ENCODE results near the gene PIGM.

PIGM gene

GRCh38 chr1:160001440-160001839 is 30.4 kb downstream of the PIGM start:
- H3K27me3 ChIP-seq (ENCODE audit: control insufficient read depth, insufficient read depth, low read length): 0 out of 2 replicates have a peak, but pooled peaks cover 3% of the 10 kb centered on the region
- H3K4me1 ChIP-seq (ENCODE audit: control insufficient read depth, insufficient read depth, low read length): no peaks in the 10 kb centered on the region
- no peak overlapping the region for H3K27ac ChIP-seq (ENCODE audit: low read depth, low read length)
- H3K36me3 ChIP-seq (ENCODE audit: control insufficient read depth, insufficient read depth, low read length): no peaks in the 10 kb centered on the region
- no peaks in the 10 kb centered on the region for H3K9me3 ChIP-seq (ENCODE audit: control insufficient read depth, insufficient read depth, low read depth, low read length)
- no peak overlapping the region for H3K4me3 ChIP-seq (ENCODE audit: low read depth, low read length)
- no peak overlapping the region for H3K9ac ChIP-seq (ENCODE audit: low read length)

- Histone ChIP-seq H3K9ac (ENCODE audit: low read length) (no peak overlapping the region), H3K9me3 (ENCODE audit: control insufficient read depth, insufficient read depth, low read depth, low read length) (no peaks in the 10 kb centered on the region), H3K27me3 (ENCODE audit: control insufficient read depth, insufficient read depth, low read length) (0 out of 2 replicates have a peak, but pooled peaks cover 3% of the 10 kb centered on the region), H3K4me1 (ENCODE audit: control insufficient read depth, insufficient read depth, low read length) (no peaks in the 10 kb centered on the region), H3K27ac (ENCODE audit: low read depth, low read length) (no peak overlapping the region), H3K4me3 (ENCODE audit: low read depth, low read length) (no peak overlapping the region), H3K36me3 (ENCODE audit: control insufficient read depth, insufficient read depth, low read length) (no peaks in the 10 kb centered on the region)
These were observed 32.6 kb downstream of the PIGM start for GRCh38 chr1:159999204-159999603.

GRCh38 chr1:159996653-159997052 is 35.1 kb downstream of the PIGM start:
- no peak overlapping the region for H3K9ac ChIP-seq (ENCODE audit: low read length)
- H3K27me3 ChIP-seq (ENCODE audit: control insufficient read depth, insufficient read depth, low read length): 0 out of 2 replicates have a peak, but pooled peaks cover 3% of the 10 kb centered on the region
- no peaks in the 10 kb centered on the region for H3K36me3 ChIP-seq (ENCODE audit: control insufficient read depth, insufficient read depth, low read length)
- no peaks in the 10 kb centered on the region for H3K4me1 ChIP-seq (ENCODE audit: control insufficient read depth, insufficient read depth, low read length)
- no peak overlapping the region for H3K27ac ChIP-seq (ENCODE audit: low read depth, low read length)
- H3K4me3 ChIP-seq (ENCODE audit: low read depth, low read length): no peak overlapping the region
- no peaks in the 10 kb centered on the region for H3K9me3 ChIP-seq (ENCODE audit: control insufficient read depth, insufficient read depth, low read depth, low read length)

DNA sequence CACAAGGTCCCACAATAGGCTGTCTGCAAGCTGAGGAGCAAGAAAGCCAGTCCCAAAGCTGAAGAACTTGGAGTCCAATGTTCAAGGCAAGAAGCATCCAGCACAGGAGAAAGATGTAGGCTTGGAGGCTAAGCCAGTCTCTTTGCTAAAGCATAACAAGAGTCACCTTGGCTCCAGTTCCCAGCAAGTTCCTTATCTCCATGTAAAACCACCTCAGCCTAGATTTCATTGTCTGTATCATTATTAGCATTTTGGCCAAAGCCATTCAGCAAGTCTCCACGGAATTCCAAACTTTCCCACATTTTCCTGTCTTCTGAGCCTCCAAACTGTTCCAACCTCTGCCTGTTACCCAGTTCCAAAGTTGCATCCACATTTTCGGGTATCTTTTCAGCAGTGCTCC is 36.9 kb downstream of the PIGM start:
- Histone ChIP-seq H3K27ac (ENCODE audit: low read depth, low read length) (no peak overlapping the region), H3K4me1 (ENCODE audit: control insufficient read depth, insufficient read depth, low read length) (peaks cover 3% of the 10 kb centered on the region; the same call in 1 of the 2 replicates), H3K9ac (ENCODE audit: low read length) (no peak overlapping the region), H3K9me3 (ENCODE audit: control insufficient read depth, insufficient read depth, low read depth, low read length) (no peaks in the 10 kb centered on the region), H3K36me3 (ENCODE audit: control insufficient read depth, insufficient read depth, low read length) (no peaks in the 10 kb centered on the region), H3K4me3 (ENCODE audit: low read depth, low read length) (no peak overlapping the region), H3K27me3 (ENCODE audit: control insufficient read depth, insufficient read depth, low read length) (no peaks in the 10 kb centered on the region)

GRCh38 chr1:159993911-159994310 is 37.9 kb downstream of the PIGM start:
- no peak overlapping the region for H3K4me3 ChIP-seq (ENCODE audit: low read depth, low read length)
- no peaks in the 10 kb centered on the region for H3K9me3 ChIP-seq (ENCODE audit: control insufficient read depth, insufficient read depth, low read depth, low read length)
- no peaks in the 10 kb centered on the region for H3K27me3 ChIP-seq (ENCODE audit: control insufficient read depth, insufficient read depth, low read length)
- H3K4me1 ChIP-seq (ENCODE audit: control insufficient read depth, insufficient read depth, low read length): peaks cover 3% of the 10 kb centered on the region; the same call in 1 of the 2 replicates
- no peak overlapping the region for H3K9ac ChIP-seq (ENCODE audit: low read length)
- no peak overlapping the region for H3K27ac ChIP-seq (ENCODE audit: low read depth, low read length)
- H3K36me3 ChIP-seq (ENCODE audit: control insufficient read depth, insufficient read depth, low read length): no peaks in the 10 kb centered on the region

- no peak overlapping the region for H3K9ac ChIP-seq (ENCODE audit: low read length)
These were observed 39.6 kb downstream of the PIGM start for GRCh38 chr1:159992161-159992560.

DNA sequence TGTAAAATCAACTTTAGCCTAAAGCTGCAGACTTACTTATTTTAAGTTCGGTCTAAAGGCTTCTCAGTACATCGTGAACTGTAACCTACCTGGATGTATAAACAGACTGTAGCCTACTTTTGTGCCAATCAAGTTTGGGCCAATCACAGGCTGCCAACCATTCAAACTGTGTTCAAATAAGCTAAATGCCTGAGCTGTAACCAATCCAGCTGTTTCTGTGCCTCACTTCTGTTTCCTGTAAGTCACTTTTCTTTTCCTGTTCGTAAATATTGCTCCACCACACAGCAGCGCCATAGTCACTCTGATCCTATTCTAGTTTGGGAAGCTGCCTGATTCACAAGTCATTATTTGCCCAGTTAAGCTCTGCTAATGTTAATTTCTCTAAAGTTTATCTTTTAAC is 40.3 kb downstream of the PIGM start:
- Histone ChIP-seq H3K9me3 (ENCODE audit: control insufficient read depth, insufficient read depth, low read depth, low read length) (no peaks in the 10 kb centered on the region), H3K36me3 (ENCODE audit: control insufficient read depth, insufficient read depth, low read length) (no peaks in the 10 kb centered on the region), H3K27ac (ENCODE audit: low read depth, low read length) (no peak overlapping the region), H3K27me3 (ENCODE audit: control insufficient read depth, insufficient read depth, low read length) (no peaks in the 10 kb centered on the region), H3K4me3 (ENCODE audit: low read depth, low read length) (no peak overlapping the region), H3K9ac (ENCODE audit: low read length) (no peak overlapping the region), H3K4me1 (ENCODE audit: control insufficient read depth, insufficient read depth, low read length) (peaks cover 3% of the 10 kb centered on the region; the same call in 1 of the 2 replicates)

More at GRCh38 chr1:159992161-159992560, 39.6 kb downstream of the PIGM start:
- Histone ChIP-seq H3K27ac (ENCODE audit: low read depth, low read length) (no peak overlapping the region), H3K36me3 (ENCODE audit: control insufficient read depth, insufficient read depth, low read length) (no peaks in the 10 kb centered on the region), H3K4me1 (ENCODE audit: control insufficient read depth, insufficient read depth, low read length) (peaks cover 3% of the 10 kb centered on the region; the same call in 1 of the 2 replicates), H3K4me3 (ENCODE audit: low read depth, low read length) (no peak overlapping the region), H3K9me3 (ENCODE audit: control insufficient read depth, insufficient read depth, low read depth, low read length) (no peaks in the 10 kb centered on the region), H3K27me3 (ENCODE audit: control insufficient read depth, insufficient read depth, low read length) (no peaks in the 10 kb centered on the region)

DNA sequence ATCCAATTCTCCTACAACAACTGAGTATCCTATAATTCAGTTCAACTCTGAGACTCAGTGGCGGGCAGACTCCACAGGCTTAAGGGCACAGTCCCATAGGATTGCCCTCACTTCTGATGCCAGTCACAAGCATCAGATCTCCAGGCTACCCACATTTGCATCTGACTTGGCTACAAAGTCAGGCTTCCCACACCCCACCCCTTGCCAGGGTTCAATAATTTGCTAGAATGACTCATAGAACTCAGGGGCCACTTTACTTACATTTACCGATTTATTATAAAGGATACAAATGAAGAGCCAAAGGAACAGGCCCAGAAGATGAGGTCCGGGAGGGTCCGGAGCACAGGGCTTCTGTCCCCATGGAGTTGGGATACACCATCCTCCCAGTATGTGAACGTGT is 41.8 kb downstream of the PIGM start:
- no peak overlapping the region for H3K4me3 ChIP-seq (ENCODE audit: low read depth, low read length)
- no peaks in the 10 kb centered on the region for H3K36me3 ChIP-seq (ENCODE audit: control insufficient read depth, insufficient read depth, low read length)
- no peaks in the 10 kb centered on the region for H3K27me3 ChIP-seq (ENCODE audit: control insufficient read depth, insufficient read depth, low read length)
- peaks cover 3% of the 10 kb centered on the region; the same call in 1 of the 2 replicates for H3K4me1 ChIP-seq (ENCODE audit: control insufficient read depth, insufficient read depth, low read length)
- H3K9ac ChIP-seq (ENCODE audit: low read length): no peak overlapping the region
- H3K9me3 ChIP-seq (ENCODE audit: control insufficient read depth, insufficient read depth, low read depth, low read length): no peaks in the 10 kb centered on the region
- H3K27ac ChIP-seq (ENCODE audit: low read depth, low read length): no peak overlapping the region

GRCh38 chr1:159989581-159989980 is 42.2 kb downstream of the PIGM start:
- no peak overlapping the region for H3K4me3 ChIP-seq (ENCODE audit: low read depth, low read length)
- H3K36me3 ChIP-seq (ENCODE audit: control insufficient read depth, insufficient read depth, low read length): no peaks in the 10 kb centered on the region
- H3K9me3 ChIP-seq (ENCODE audit: control insufficient read depth, insufficient read depth, low read depth, low read length): no peaks in the 10 kb centered on the region
- no peak overlapping the region for H3K9ac ChIP-seq (ENCODE audit: low read length)
- peaks cover 3% of the 10 kb centered on the region; the same call in 1 of the 2 replicates for H3K4me1 ChIP-seq (ENCODE audit: control insufficient read depth, insufficient read depth, low read length)
- H3K27ac ChIP-seq (ENCODE audit: low read depth, low read length): no peak overlapping the region
- H3K27me3 ChIP-seq (ENCODE audit: control insufficient read depth, insufficient read depth, low read length): no peaks in the 10 kb centered on the region

DNA sequence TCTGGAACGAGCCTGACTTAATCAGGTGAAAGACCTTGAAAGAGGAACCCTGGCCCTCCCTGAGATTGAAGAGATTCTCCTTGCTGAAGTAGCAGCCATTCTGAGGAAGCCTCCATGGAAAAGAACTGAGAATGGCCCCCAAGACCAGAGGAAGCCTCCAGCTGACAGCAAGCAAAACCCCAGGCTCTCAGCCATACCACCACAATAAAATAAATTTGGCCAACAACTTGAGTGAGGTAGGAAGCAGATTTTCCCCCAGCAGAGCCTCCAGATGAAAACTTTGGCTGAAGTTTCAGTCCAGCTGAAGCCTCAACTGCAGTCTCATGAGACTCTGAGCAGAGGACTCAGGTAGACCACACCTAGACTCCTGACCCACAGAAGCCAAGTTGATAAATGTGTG is 43.8 kb downstream of the PIGM start:
- Histone ChIP-seq H3K27ac (ENCODE audit: low read depth, low read length) (no peak overlapping the region), H3K9me3 (ENCODE audit: control insufficient read depth, insufficient read depth, low read depth, low read length) (no peaks in the 10 kb centered on the region), H3K9ac (ENCODE audit: low read length) (no peak overlapping the region)

DNA sequence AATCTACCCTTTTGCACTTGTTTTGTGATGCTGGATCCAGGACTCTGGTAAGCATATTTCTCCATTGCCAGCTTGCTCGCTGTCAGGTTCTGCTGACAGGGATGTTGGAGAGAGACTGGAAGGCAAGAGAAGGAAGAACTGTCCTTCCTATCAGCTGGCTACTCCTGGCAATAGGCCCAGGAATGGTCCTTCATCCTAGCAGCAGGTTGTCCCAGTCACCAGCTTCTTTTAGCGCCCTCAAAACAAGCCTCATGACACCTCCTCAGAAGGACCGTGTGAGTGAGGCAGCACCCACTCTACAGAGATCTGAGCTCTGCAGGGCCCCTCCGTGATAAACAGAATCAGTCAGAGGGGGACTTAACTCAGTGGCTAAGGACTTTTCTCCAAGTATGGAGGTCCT is 44.6 kb downstream of the PIGM start:
- Histone ChIP-seq H3K9ac (ENCODE audit: low read length) (no peak overlapping the region), H3K27me3 (ENCODE audit: control insufficient read depth, insufficient read depth, low read length) (0 out of 2 replicates have a peak, but pooled peaks cover 6% of the 10 kb centered on the region), H3K27ac (ENCODE audit: low read depth, low read length) (no peak overlapping the region)

More for the DNA sequence above, 43.8 kb downstream of the PIGM start:
- 0 out of 2 replicates have a peak, but pooled peaks cover 6% of the 10 kb centered on the region for H3K27me3 ChIP-seq (ENCODE audit: control insufficient read depth, insufficient read depth, low read length)
- no peak overlapping the region for H3K4me3 ChIP-seq (ENCODE audit: low read depth, low read length)
- H3K4me1 ChIP-seq (ENCODE audit: control insufficient read depth, insufficient read depth, low read length): peaks cover 3% of the 10 kb centered on the region; the same call in 1 of the 2 replicates
- no peaks in the 10 kb centered on the region for H3K36me3 ChIP-seq (ENCODE audit: control insufficient read depth, insufficient read depth, low read length)

More for the DNA sequence above, 44.6 kb downstream of the PIGM start:
- H3K36me3 ChIP-seq (ENCODE audit: control insufficient read depth, insufficient read depth, low read length): no peaks in the 10 kb centered on the region
- no peaks in the 10 kb centered on the region for H3K9me3 ChIP-seq (ENCODE audit: control insufficient read depth, insufficient read depth, low read depth, low read length)
- H3K4me3 ChIP-seq (ENCODE audit: low read depth, low read length): no peak overlapping the region
- peaks cover 3% of the 10 kb centered on the region; the same call in 1 of the 2 replicates for H3K4me1 ChIP-seq (ENCODE audit: control insufficient read depth, insufficient read depth, low read length)

All from HUES6 (cell line).